ENCODE results near the gene CADM2.

The CADM2 gene

DNA sequence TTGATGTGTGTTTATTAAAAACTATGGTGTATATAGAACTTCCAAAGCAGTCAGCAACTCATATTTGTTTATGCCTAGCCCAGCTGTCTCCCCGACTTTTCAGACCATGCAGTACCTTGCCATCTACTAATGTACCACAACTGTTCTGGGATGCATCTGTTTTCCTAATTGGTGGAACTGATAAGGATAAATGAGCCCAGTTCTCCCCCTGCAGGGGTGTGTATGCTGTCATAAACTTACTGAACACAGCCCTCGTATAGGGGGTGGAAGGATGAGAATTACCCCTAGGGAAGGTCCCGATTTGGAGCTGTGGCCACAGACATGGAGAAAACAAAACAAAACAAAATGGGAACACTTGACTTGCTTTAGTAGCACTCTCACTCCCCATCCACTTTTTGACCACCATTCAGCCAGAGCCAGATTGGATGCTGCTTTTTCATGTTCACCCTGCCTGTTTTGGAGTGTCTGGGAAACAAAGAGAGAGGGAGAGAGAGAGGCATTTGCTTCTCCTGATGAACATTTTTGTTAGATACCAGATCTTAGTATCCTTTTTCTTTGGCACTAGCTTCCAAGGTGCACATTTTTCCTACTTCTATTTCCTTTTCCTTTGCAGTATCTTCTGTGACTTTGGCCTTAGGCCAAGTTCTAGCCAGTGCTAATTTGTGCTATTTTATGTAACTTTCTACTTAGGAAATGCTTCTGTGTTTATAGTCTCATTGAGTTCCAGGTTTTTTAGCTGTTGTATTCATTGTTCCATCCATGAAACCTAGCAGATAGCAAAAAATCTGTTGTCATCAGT is 29.1 kb downstream of the CADM2 start:
- Histone ChIP-seq H3K9ac (ENCODE audit: low read depth, low read length) (no peak overlapping the region), H3K27me3 (ENCODE audit: control insufficient read depth, insufficient read depth, low read length) (no peaks in the 10 kb centered on the region), H3K4me2 (ENCODE audit: low read length) (no peak overlapping the region), H3K4me1 (ENCODE audit: control insufficient read depth, insufficient read depth, low read length) (no peaks in the 10 kb centered on the region), H3K36me3 (ENCODE audit: insufficient read depth, low read length) (no peaks in the 10 kb centered on the region), H3K4me3 (ENCODE audit: low read length) (no peak overlapping the region), H3K9me3 (replicated peaks; ENCODE audit: low read length) (no peaks in the 10 kb centered on the region)

- no peak overlapping the region for H3K4me3 ChIP-seq (ENCODE audit: low read length)
- H3K4me1 ChIP-seq (ENCODE audit: control insufficient read depth, insufficient read depth, low read length) = no peaks in the 10 kb centered on the region
- H3K4me2 ChIP-seq (ENCODE audit: low read length) = no peak overlapping the region
- H3K27me3 ChIP-seq (ENCODE audit: control insufficient read depth, insufficient read depth, low read length) = no peaks in the 10 kb centered on the region
- no peak overlapping the region for H3K9ac ChIP-seq (ENCODE audit: low read depth, low read length)
- no peaks in the 10 kb centered on the region for H3K9me3 ChIP-seq (replicated peaks; ENCODE audit: low read length)
- H3K36me3 ChIP-seq (ENCODE audit: insufficient read depth, low read length) = no peaks in the 10 kb centered on the region
These were observed 30.3 kb downstream of the CADM2 start for GRCh38 chr3:84989102-84989501.

- Histone ChIP-seq H3K27me3 (ENCODE audit: control insufficient read depth, insufficient read depth, low read length) (no peaks in the 10 kb centered on the region), H3K4me2 (ENCODE audit: low read length) (no peak overlapping the region), H3K36me3 (ENCODE audit: insufficient read depth, low read length) (no peaks in the 10 kb centered on the region), H3K9me3 (replicated peaks; ENCODE audit: low read length) (no peaks in the 10 kb centered on the region), H3K4me1 (ENCODE audit: control insufficient read depth, insufficient read depth, low read length) (no peaks in the 10 kb centered on the region), H3K4me3 (ENCODE audit: low read length) (no peak overlapping the region), H3K9ac (ENCODE audit: low read depth, low read length) (no peak overlapping the region)
These were observed 32.7 kb downstream of the CADM2 start for GRCh38 chr3:84991422-84991900.

GRCh38 chr3:84993956-84994355 is 35.2 kb downstream of the CADM2 start:
- H3K9me3 ChIP-seq (replicated peaks; ENCODE audit: low read length) = no peaks in the 10 kb centered on the region
- H3K36me3 ChIP-seq (ENCODE audit: insufficient read depth, low read length) = no peaks in the 10 kb centered on the region
- H3K4me1 ChIP-seq (ENCODE audit: control insufficient read depth, insufficient read depth, low read length) = no peaks in the 10 kb centered on the region

GRCh38 chr3:84998545-84998944 is 39.8 kb downstream of the CADM2 start:
- Histone ChIP-seq H3K27me3 (ENCODE audit: control insufficient read depth, insufficient read depth, low read length) (no peaks in the 10 kb centered on the region), H3K36me3 (ENCODE audit: insufficient read depth, low read length) (no peaks in the 10 kb centered on the region), H3K4me3 (ENCODE audit: low read length) (no peak overlapping the region), H3K4me1 (ENCODE audit: control insufficient read depth, insufficient read depth, low read length) (no peaks in the 10 kb centered on the region), H3K4me2 (ENCODE audit: low read length) (no peak overlapping the region), H3K9ac (ENCODE audit: low read depth, low read length) (no peak overlapping the region), H3K9me3 (replicated peaks; ENCODE audit: low read length) (no peaks in the 10 kb centered on the region)

More at GRCh38 chr3:84993956-84994355, 35.2 kb downstream of the CADM2 start:
- Histone ChIP-seq H3K27me3 (ENCODE audit: control insufficient read depth, insufficient read depth, low read length) (no peaks in the 10 kb centered on the region), H3K4me3 (ENCODE audit: low read length) (no peak overlapping the region), H3K4me2 (ENCODE audit: low read length) (no peak overlapping the region), H3K9ac (ENCODE audit: low read depth, low read length) (no peak overlapping the region)

GRCh38 chr3:85003479-85003878 is 44.7 kb downstream of the CADM2 start:
- no peaks in the 10 kb centered on the region for H3K27me3 ChIP-seq (ENCODE audit: control insufficient read depth, insufficient read depth, low read length)
- H3K9ac ChIP-seq (ENCODE audit: low read depth, low read length) = no peak overlapping the region
- no peaks in the 10 kb centered on the region for H3K9me3 ChIP-seq (replicated peaks; ENCODE audit: low read length)
- H3K4me3 ChIP-seq (ENCODE audit: low read length) = no peak overlapping the region
- no peaks in the 10 kb centered on the region for H3K36me3 ChIP-seq (ENCODE audit: insufficient read depth, low read length)
- no peak overlapping the region for H3K4me2 ChIP-seq (ENCODE audit: low read length)
- no peaks in the 10 kb centered on the region for H3K4me1 ChIP-seq (ENCODE audit: control insufficient read depth, insufficient read depth, low read length)

DNA sequence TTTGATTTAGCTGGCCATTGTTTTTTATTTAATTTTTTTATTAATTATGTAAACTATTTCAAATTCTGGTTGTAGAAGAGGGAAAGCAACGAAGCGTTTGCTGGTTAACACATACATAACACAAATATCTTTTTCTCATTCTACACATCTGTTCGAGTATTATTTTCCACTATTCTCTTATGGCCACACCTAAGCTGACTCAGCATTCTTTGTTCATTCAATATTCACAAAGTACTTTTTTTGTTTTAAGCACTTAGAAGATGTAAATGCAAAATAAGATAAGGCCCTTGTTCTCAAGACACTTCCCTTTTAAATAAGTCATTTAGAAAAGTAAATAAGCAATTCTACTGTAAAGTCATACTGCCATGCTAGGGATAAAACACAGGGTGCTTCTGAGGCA is 45.4 kb downstream of the CADM2 start:
- Histone ChIP-seq H3K27me3 (ENCODE audit: control insufficient read depth, insufficient read depth, low read length) (no peaks in the 10 kb centered on the region), H3K9me3 (replicated peaks; ENCODE audit: low read length) (no peaks in the 10 kb centered on the region), H3K36me3 (ENCODE audit: insufficient read depth, low read length) (no peaks in the 10 kb centered on the region), H3K4me2 (ENCODE audit: low read length) (no peak overlapping the region), H3K4me3 (ENCODE audit: low read length) (no peak overlapping the region), H3K9ac (ENCODE audit: low read depth, low read length) (no peak overlapping the region), H3K4me1 (ENCODE audit: control insufficient read depth, insufficient read depth, low read length) (no peaks in the 10 kb centered on the region)

DNA sequence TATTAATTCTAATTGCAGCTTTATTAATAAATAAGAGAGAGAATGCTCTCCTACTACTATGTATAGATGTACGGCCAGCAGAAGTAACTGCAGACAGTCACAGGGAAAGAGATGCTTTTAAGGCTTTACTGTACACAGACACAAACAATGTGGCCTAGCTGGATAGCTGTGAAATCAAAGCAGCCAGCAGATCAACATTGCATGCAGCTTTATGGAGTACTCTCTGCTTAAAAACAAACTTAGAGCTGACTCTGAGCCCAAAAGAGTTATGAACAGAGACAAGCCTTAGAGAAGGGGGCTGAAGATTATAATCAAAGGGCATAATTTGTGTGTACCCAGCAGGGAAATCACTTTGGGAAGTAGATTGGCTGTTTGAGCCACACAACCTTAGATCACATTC is 47.2 kb downstream of the CADM2 start:
- Histone ChIP-seq H3K4me3 (ENCODE audit: low read length) (no peak overlapping the region), H3K4me2 (ENCODE audit: low read length) (no peak overlapping the region), H3K27me3 (ENCODE audit: control insufficient read depth, insufficient read depth, low read length) (no peaks in the 10 kb centered on the region), H3K9me3 (replicated peaks; ENCODE audit: low read length) (no peaks in the 10 kb centered on the region), H3K9ac (ENCODE audit: low read depth, low read length) (no peak overlapping the region), H3K4me1 (ENCODE audit: control insufficient read depth, insufficient read depth, low read length) (no peaks in the 10 kb centered on the region), H3K36me3 (ENCODE audit: insufficient read depth, low read length) (no peaks in the 10 kb centered on the region)

DNA sequence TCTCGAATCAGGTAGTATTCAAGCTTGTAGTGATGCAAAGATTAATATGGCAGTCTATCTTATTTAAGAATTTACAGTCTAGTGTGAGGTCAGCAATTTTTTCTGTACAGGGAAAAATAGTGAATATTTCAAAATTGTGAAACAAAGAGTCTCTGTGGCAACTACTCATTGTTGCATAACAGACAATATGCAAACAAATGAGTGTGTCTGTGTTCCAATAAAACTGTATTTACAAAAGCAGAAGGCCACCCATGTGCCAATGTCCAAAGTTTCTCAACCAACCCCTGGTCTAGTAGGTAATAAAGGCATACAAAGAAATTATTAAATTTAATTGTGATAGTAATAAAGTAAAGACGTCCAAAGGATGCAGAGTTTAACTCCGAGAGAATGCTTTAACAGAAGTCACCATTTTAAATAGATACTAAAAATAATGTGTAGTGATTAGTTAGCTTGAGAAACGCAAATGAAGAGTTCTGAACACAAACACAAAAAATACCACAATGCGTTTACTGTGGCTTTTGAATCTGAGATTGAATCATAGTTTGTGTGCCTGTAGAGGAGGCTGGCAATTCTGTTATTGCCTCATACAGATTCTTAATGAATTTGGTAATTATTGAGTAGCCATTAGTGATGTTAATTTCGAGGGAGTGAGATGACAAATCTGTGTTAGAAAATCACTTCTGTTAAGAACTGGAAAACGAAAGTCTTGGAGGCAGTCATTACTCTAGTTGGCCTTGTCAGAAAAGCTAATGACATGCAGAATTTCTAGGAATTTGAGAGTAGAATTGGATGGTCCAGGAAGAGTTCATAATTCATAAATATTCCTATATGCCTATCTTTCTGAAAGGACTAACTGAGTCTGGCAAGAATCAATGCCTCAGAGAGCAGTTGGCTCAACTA is 48.7 kb downstream of the CADM2 start:
- Histone ChIP-seq H3K4me3 (ENCODE audit: low read length) (no peak overlapping the region), H3K27me3 (ENCODE audit: control insufficient read depth, insufficient read depth, low read length) (no peaks in the 10 kb centered on the region), H3K36me3 (ENCODE audit: insufficient read depth, low read length) (no peaks in the 10 kb centered on the region), H3K4me2 (ENCODE audit: low read length) (no peak overlapping the region), H3K9ac (ENCODE audit: low read depth, low read length) (no peak overlapping the region), H3K4me1 (ENCODE audit: control insufficient read depth, insufficient read depth, low read length) (no peaks in the 10 kb centered on the region), H3K9me3 (replicated peaks; ENCODE audit: low read length) (no peaks in the 10 kb centered on the region)

DNA sequence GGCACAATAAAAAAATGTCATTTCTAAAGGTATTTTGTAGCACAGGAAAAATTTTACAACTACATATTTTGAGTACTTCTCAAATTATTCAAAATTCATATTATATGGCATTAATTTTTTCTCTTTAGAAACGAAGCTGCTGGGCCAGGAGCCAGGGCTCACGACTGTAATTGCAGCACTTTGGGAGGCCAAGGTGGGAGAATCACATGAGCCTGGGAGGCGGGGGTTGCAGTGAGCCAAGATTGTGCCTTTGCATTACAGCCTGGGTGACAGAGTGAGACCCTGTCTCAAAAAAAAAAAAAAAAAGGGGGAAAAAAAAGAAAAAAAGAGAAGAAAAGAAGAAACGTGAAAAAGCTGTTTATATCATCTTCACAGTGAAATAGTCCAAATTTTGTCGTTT is 62.0 kb downstream of the CADM2 start:
- Histone ChIP-seq H3K4me2 (ENCODE audit: low read length) (no peak overlapping the region), H3K36me3 (ENCODE audit: insufficient read depth, low read length) (no peaks in the 10 kb centered on the region), H3K9ac (ENCODE audit: low read depth, low read length) (no peak overlapping the region), H3K4me3 (ENCODE audit: low read length) (no peak overlapping the region), H3K9me3 (replicated peaks; ENCODE audit: low read length) (no peaks in the 10 kb centered on the region), H3K27me3 (ENCODE audit: control insufficient read depth, insufficient read depth, low read length) (no peaks in the 10 kb centered on the region), H3K4me1 (ENCODE audit: control insufficient read depth, insufficient read depth, low read length) (no peaks in the 10 kb centered on the region)

- Histone ChIP-seq H3K27me3 (ENCODE audit: control insufficient read depth, insufficient read depth, low read length) (no peaks in the 10 kb centered on the region), H3K4me1 (ENCODE audit: control insufficient read depth, insufficient read depth, low read length) (no peaks in the 10 kb centered on the region), H3K4me2 (ENCODE audit: low read length) (no peak overlapping the region), H3K4me3 (ENCODE audit: low read length) (no peak overlapping the region), H3K9ac (ENCODE audit: low read depth, low read length) (no peak overlapping the region), H3K9me3 (replicated peaks; ENCODE audit: low read length) (no peaks in the 10 kb centered on the region), H3K36me3 (ENCODE audit: insufficient read depth, low read length) (no peaks in the 10 kb centered on the region)
These were observed 71.3 kb downstream of the CADM2 start for GRCh38 chr3:85030052-85030451.
